HG02571 (cell line): Measurements from ENCODE around the gene PRKAA1.

ENCODE experiments used
- ATAC-seq: cut with Tn5 transposase; IDR thresholded peaks from one replicate; pipeline ENCODE4 v1.9.1; 2021; ENCODE audit warnings: mild to moderate bottlenecking, moderate library complexity; ENCODE audit not compliant: unreplicated experiment

Gene PRKAA1

GRCh38 chr5:40798012-40798800 is at the start of gene PRKAA1:
Gene PRKAA1 (minus strand): TSS chr5:40798374. CDS start chr5:40798189, 185 bp downstream.
- peak; percentile 98 for ATAC-seq

- ATAC-seq = no peak
Observed at GRCh38 chr5:40847525-40847924, 49.4 kb upstream of the PRKAA1 start.

GRCh38 chr5:40846371-40846770 is 48.2 kb upstream of the PRKAA1 start:
- ATAC-seq = no peak

GRCh38 chr5:40844565-40844964 is 46.4 kb upstream of the PRKAA1 start:
- no peak for ATAC-seq

GRCh38 chr5:40842351-40842750 is 44.2 kb upstream of the PRKAA1 start:
- no peak for ATAC-seq

GRCh38 chr5:40841068-40841805 is 43.1 kb upstream of the PRKAA1 start, which contains the start of gene CARD6:
Gene CARD6 (plus strand): TSS chr5:40841367. CDS start chr5:40841383, 16 bp downstream.
- ATAC-seq = no peak

GRCh38 chr5:40838086-40838485 is 39.9 kb upstream of the PRKAA1 start:
- no peak for ATAC-seq

- peak; percentile 97 for ATAC-seq
Observed at GRCh38 chr5:40834849-40835787, 36.9 kb upstream of the PRKAA1 start, which contains the start of gene RPL37. Gene RPL37 (minus strand): TSS chr5:40835222. CDS start chr5:40835185, 37 bp downstream.

- ATAC-seq = no peak
Observed at GRCh38 chr5:40834391-40834848, 36.2 kb upstream of the PRKAA1 start.

GRCh38 chr5:40833712-40834229 is 35.6 kb upstream of the PRKAA1 start:
- ATAC-seq = no peak

- no peak for ATAC-seq
Observed at GRCh38 chr5:40832345-40832744, 34.2 kb upstream of the PRKAA1 start.

- ATAC-seq = peak; percentile 32
Observed at GRCh38 chr5:40831346-40832210, 33.4 kb upstream of the PRKAA1 start.

GRCh38 chr5:40829748-40830533 is 31.8 kb upstream of the PRKAA1 start:
- no peak for ATAC-seq

GRCh38 chr5:40828690-40829661 is 30.8 kb upstream of the PRKAA1 start:
- no peak for ATAC-seq

GRCh38 chr5:40828021-40828631 is 30.0 kb upstream of the PRKAA1 start:
- ATAC-seq = no peak

- no peak for ATAC-seq
Observed at GRCh38 chr5:40827188-40827977, 29.2 kb upstream of the PRKAA1 start.
